Skeletal muscle cell (primary cell): ENCODE results near the gene DAGLA.
A peak's percentile ranks its signal among the peaks of the same experiment; 100 is the strongest.

ENCODE experiments used
- DNase-seq: peaks from one replicate; pipeline ENCODE4 v3.0.0-alpha.2; 2010; ENCODE audit warnings: low read depth
- H3K4me3 ChIP-seq: 2 replicates; pipeline ENCODE4 v1.5.1; 2011; ENCODE audit warnings: low read depth, mild to moderate bottlenecking, control low read depth, low read length, moderate library complexity

The DAGLA gene

GRCh38 chr11:61783717-61784505 lies 103.7 kb downstream of the DAGLA start:
- DNase-seq = peak; percentile 25
- no peak overlapping the region for H3K4me3 ChIP-seq

DNA sequence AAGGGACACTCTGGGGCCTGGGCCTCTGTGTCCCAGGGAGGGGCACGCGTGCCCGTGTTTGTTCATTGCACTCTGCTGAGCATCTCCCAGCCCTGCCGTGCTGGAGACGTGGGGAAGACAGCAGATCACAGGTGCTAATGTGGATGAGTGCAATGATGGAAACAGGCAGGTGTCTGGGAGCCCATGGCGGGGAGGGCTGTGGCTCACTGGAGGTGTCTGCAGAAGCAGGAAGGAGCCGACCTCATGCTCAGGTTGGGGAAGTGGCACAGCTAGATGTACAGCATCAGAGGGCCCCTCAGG lies 104.3 kb downstream of the DAGLA start:
- H3K4me3 ChIP-seq = no peak overlapping the region
- no peak for DNase-seq

DNA sequence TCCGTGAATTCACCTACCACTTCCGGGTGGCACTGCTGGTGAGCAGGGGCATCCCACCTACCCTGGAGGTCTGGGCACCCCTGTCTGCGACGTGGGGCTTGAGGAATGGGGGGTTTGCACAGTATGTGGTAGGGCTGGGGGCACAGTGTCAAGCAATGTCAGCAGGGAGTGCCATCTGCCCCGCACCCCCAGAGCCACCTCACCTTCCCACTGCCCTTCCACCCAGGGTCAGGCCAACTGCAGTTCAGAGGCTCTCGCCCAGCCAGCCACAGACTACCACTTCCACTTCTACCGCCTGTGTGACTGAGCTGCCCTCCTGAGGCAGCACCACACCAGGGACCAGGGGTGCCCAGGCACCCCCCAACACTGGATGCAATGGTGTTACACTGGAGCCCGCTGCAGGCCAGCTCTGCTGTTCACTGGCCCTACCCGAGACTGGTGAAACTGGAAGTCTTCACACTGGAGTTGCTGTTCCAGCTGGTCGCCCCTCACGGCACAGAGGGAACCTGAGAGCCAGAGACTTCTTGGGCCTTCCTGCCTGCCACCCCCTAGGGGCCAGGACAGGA lies 105.7 kb downstream of the DAGLA start:
- no peak overlapping the region for H3K4me3 ChIP-seq
- no peak for DNase-seq

- DNase-seq = peak; percentile 19
- H3K4me3 ChIP-seq = no peak overlapping the region
These were observed 107.8 kb downstream of the DAGLA start for GRCh38 chr11:61787928-61788491.

- H3K4me3 ChIP-seq = peak overlapping the region; percentile 79
- peak; percentile 82 for DNase-seq
These were observed 111.6 kb downstream of the DAGLA start for GRCh38 chr11:61791737-61792309.

DNA sequence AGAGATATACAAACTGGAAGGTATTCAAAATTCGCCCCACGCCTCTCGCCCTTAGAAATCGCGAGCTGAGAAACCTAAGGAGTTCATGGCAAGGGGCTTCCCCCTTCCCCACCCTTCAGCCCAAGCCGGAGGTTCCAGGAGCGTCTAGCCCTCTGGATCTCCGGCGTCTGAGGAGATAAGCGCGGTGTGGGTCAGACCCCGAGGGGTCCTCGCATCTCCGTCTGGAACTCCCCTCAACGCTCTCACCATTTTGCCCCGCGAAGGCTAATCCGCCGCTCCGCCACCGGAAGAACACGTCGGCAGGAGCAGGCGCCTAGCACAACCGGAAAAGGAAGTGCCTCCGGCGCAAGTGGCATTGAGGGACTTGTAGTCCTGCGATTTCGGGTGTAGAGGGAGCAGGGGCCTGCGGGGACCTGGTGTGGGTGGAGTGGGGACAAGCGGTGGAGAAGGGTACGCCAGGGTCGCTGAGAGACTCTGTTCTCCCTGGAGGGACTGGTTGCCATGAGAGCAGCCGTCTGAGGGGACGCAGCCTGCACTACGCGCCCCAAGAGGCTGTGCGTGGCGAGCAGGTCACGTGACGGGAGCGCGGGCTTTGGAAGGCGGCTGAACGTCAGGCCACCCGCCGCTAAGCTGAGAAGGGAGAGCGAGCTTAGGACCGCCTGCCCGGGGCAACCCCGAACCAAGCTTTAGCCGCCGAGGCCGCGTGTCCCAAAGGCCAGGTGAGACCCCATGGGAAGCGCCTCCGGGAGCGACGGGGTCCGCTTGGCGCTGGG lies 112.3 kb downstream of the DAGLA start, which contains the start of the genes FEN1 and TMEM258:
Gene FEN1 (plus strand): TSS at position 602 of the 773 bp plus-strand sequence. CDS start 2,451 bp downstream, outside the sequence.
Gene TMEM258 (minus strand): TSS at position 290 of the 773 bp plus-strand sequence. CDS start 41 bp downstream, at position 249.
- peak within 1 kb of the TSS; percentile 79 for H3K4me3 ChIP-seq
- peak; percentile 83 for DNase-seq

DNA sequence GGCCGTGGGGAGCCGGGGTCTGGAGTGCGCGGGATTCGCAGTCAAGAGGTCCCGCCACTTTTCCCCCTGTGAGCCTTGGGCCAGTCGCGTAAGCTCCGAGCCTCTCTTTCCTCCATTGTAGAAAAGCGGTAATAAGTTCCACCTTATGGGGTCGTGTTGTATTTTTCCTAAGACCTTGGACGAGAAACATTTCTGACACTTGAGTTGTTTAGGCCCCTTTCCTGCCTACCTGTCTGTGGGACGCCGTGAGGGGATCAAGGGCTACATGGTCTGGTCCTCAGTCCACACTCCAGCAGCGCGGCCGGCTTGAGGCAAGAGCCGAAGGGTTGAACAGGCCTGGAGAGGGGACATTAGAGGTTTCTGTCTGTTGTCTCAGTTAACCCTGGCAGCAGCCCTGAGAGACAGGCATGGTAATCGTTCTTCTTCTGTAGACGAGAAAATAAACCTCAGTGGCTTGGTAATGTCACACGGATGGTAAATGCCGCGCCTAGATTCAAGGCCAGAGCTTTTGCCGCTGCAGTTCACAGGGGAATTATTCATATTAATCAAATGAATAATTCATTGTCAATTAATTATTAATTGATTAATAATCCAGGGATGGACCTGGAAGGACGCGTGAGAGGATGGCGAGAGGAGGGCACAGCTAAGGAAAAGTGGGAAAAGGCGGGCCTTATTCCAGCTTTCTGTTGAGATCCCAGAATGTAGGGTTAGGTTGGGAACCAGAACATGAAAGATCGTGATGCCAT lies 113.1 kb downstream of the DAGLA start:
- DNase-seq = no peak
- H3K4me3 ChIP-seq = peak overlapping the region; percentile 79

DNA sequence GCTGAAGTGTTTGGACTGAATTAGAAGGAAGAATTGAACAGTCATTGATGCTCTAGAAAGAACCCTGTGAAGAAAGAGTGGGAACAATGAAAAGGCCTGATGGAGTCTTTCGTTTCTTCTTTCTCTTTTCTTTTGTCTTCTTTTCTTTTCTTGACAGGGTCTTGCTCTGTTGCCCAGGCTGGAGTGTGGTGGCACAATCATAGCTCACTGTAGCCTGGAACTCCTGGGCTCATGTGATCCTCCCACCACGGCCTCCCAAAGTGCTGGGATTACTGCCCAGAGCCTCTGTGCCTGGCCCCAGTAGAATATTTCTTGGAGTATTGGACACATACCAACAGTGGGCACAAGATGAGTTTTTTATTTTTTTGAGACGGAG lies 113.6 kb downstream of the DAGLA start:
- peak overlapping the region; percentile 79 for H3K4me3 ChIP-seq

GRCh38 chr11:61794579-61794978 lies 114.4 kb downstream of the DAGLA start:
- no peak overlapping the region for H3K4me3 ChIP-seq
- no peak for DNase-seq

More for the DNA sequence above, 113.6 kb downstream of the DAGLA start:
- no peak for DNase-seq

GRCh38 chr11:61795459-61795858 lies 115.3 kb downstream of the DAGLA start:
- no peak for DNase-seq
- H3K4me3 ChIP-seq = no peak overlapping the region

DNA sequence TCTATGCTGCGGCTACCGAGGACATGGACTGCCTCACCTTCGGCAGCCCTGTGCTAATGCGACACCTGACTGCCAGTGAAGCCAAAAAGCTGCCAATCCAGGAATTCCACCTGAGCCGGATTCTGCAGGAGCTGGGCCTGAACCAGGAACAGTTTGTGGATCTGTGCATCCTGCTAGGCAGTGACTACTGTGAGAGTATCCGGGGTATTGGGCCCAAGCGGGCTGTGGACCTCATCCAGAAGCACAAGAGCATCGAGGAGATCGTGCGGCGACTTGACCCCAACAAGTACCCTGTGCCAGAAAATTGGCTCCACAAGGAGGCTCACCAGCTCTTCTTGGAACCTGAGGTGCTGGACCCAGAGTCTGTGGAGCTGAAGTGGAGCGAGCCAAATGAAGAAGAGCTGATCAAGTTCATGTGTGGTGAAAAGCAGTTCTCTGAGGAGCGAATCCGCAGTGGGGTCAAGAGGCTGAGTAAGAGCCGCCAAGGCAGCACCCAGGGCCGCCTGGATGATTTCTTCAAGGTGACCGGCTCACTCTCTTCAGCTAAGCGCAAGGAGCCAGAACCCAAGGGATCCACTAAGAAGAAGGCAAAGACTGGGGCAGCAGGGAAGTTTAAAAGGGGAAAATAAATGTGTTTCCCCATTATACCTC lies 115.8 kb downstream of the DAGLA start:
- H3K4me3 ChIP-seq = no peak overlapping the region
- no peak for DNase-seq
